CD4-positive, alpha-beta T cell (primary cell): ENCODE results near the gene POLE4. TPM values are rescaled to one million over a fixed set of nuclear protein-coding genes. Genes with fewer than 3 reads are reported as not detected.

ENCODE experiments used
- ATAC-seq: fragments of 200-7000 bp; cut with Tn5 transposase; one replicate; pipeline ENCODE4 v1.10.0; 2022; ENCODE audit warnings: mild to moderate bottlenecking; ENCODE audit not compliant: poor library complexity
- CTCF ChIA-PET: fragments of 350-600 bp; sonication (Branson Sonifier 250); formaldehyde crosslinking; loops from one replicate; lab custom pipeline; 2021; ENCODE audit warnings: antibody characterized with exemption, inconsistent platforms; lab: Charles Lee
- POLR2A ChIA-PET: fragments of 350-600 bp; sonication (Branson Sonifier 250); formaldehyde crosslinking; loops from one replicate; lab custom pipeline; 2021; ENCODE audit warnings: antibody characterized with exemption, inconsistent platforms; lab: Charles Lee
- DNase-seq, 14 experiments: peaks; one replicate each; pipeline ENCODE4 v3.0.0-alpha.2; 2013 to 2020; ENCODE audit warnings: mixed read lengths in 2 of 14
- H3K27ac ChIP-seq, 2 donors: one replicate each; pipeline versions ENCODE4 v1.5.1 to v1.7.0; 2013; ENCODE audit warnings: low read length in 2 of 2, low read depth in 1 of 2, mild to moderate bottlenecking in 1 of 2
- H3K27me3 ChIP-seq, 2 experiments: 1 replicate in 1 of 2; 2 replicates in 1 of 2; pipeline versions ENCODE4 v1.6.1 to v1.7.0; 2013; ENCODE audit warnings: low read length in 2 of 2, control low read depth in 1 of 2, mild to moderate bottlenecking in 1 of 2, moderate library complexity in 1 of 2; ENCODE audit not compliant: insufficient read depth in 2 of 2, control insufficient read depth in 1 of 2
- H3K36me3 ChIP-seq: one replicate; pipeline ENCODE4 v1.6.1; 2013; ENCODE audit warnings: low read length, control low read depth; ENCODE audit not compliant: insufficient read depth
- H3K4me1 ChIP-seq: one replicate; pipeline ENCODE4 v1.6.1; 2013; ENCODE audit warnings: low read length, control low read depth; ENCODE audit not compliant: insufficient read depth
- H3K4me3 ChIP-seq: one replicate; pipeline ENCODE4 v1.5.1; 2013; ENCODE audit warnings: mild to moderate bottlenecking, low read length, moderate library complexity
- H3K9me3 ChIP-seq, 2 experiments: 1 replicate in 1 of 2; 2 replicates in 1 of 2; pipeline versions ENCODE4 v1.6.1 to v1.7.0; 2013; ENCODE audit warnings: low read length in 2 of 2, mild to moderate bottlenecking in 2 of 2, control low read depth in 1 of 2, moderate library complexity in 1 of 2; ENCODE audit not compliant: control insufficient read depth in 1 of 2, insufficient read depth in 1 of 2
- H3K27ac Mint-ChIP-seq: one replicate; pipeline ENCODE4 v1.8.0; 2020; ENCODE audit warnings: mixed read lengths
- H3K27me3 Mint-ChIP-seq: one replicate; pipeline ENCODE4 v1.8.0; 2021; ENCODE audit warnings: mixed read lengths
- H3K36me3 Mint-ChIP-seq: one replicate; pipeline ENCODE4 v1.8.0; 2021; ENCODE audit warnings: low read depth, mixed read lengths
- H3K4me1 Mint-ChIP-seq: one replicate; pipeline ENCODE4 v1.8.0; 2021; ENCODE audit warnings: low read depth, mixed read lengths
- H3K4me3 Mint-ChIP-seq: one replicate; pipeline ENCODE4 v1.8.0; 2020; ENCODE audit warnings: mild to moderate bottlenecking, mixed read lengths
- H3K9me3 Mint-ChIP-seq: one replicate; pipeline ENCODE4 v1.8.0; 2020; ENCODE audit warnings: mixed read lengths
- CTCF ChIP-seq: fragments of 200-600 bp; IDR thresholded peaks from one replicate; pipeline ENCODE4 v1.8.0; 2022; ENCODE audit warnings: antibody characterized with exemption, mild to moderate bottlenecking
- intact Hi-C, 2 experiments: fragments of 100-400 bp; cut with DNase I in 1 of 2; cut with micrococcal nuclease in 1 of 2; formaldehyde crosslinking; loops; one replicate each; pipeline versions ENCODE4 v1.15.1 to v1.9.0; 2023 to 2025; cut with DNase I, micrococcal nuclease
- total RNA-seq, 174 experiments: library from RNA in 2 of 174; stranded (reverse) in 2 of 174; gene quantifications; one replicate each; pipeline ENCODE4 v1.2.3 and lab custom pipeline; 2021 to 2026

POLE4 gene
- total RNA-seq, 2 experiments from 2014 or later: 34.9 to 38.4 TPM

- Mint-ChIP-seq H3K36me3 (peaks cover 16% of the 10 kb centered on the region), H3K27ac (no peak overlapping the region), H3K27me3 (no peaks in the 10 kb centered on the region), H3K4me3 (no peak overlapping the region), H3K4me1 (no peaks in the 10 kb centered on the region), H3K9me3 (no peaks in the 10 kb centered on the region)
- Histone ChIP-seq H3K4me1 (no peaks in the 10 kb centered on the region), H3K36me3 (no peaks in the 10 kb centered on the region), H3K4me3 (no peak overlapping the region), H3K9me3 (no peaks in the 10 kb centered on the region), H3K27ac (no peak overlapping the region), H3K27me3 (peaks cover 0 to 5% of the 10 kb centered on the region in 2 experiments)
- intact Hi-C loops: no loop called here
- DNase-seq: no peak
- no peak for ATAC-seq
- CTCF ChIA-PET: interaction anchor here (0.7 kb wide), 1 partner anchor 539 kb away, joined by 4 read pairs; no protein-coding TSS in a partner anchor
- no peak for TF ChIP-seq CTCF
- POLR2A ChIA-PET: no interaction called here
Observed at GRCh38 chr2:74944987-74945787, 13.3 kb upstream of the POLE4 start.

- Histone ChIP-seq H3K4me1 (no peaks in the 10 kb centered on the region), H3K4me3 (no peak overlapping the region), H3K27me3 (peaks cover 0 to 5% of the 10 kb centered on the region in 2 experiments), H3K9me3 (no peaks in the 10 kb centered on the region), H3K27ac (no peak overlapping the region), H3K36me3 (no peaks in the 10 kb centered on the region)
- ChIA-PET POLR2A (no interaction called here), CTCF (interaction anchor here (0.7 kb wide), 1 partner anchor 540 kb away, joined by 4 read pairs; no protein-coding TSS in a partner anchor)
- Mint-ChIP-seq H3K27me3 (no peaks in the 10 kb centered on the region), H3K27ac (no peak overlapping the region), H3K36me3 (peaks cover 20% of the 10 kb centered on the region), H3K4me1 (no peaks in the 10 kb centered on the region), H3K4me3 (no peak overlapping the region), H3K9me3 (peaks cover 2% of the 10 kb centered on the region)
- no peak for ATAC-seq
- TF ChIP-seq CTCF: no peak
- DNase-seq: no peak
- intact Hi-C loops: no loop called here
Observed at GRCh38 chr2:74945788-74946331, 12.6 kb upstream of the POLE4 start.

- Histone ChIP-seq H3K27ac (no peak overlapping the region), H3K27me3 (peaks cover 0 to 5% of the 10 kb centered on the region in 2 experiments), H3K36me3 (no peaks in the 10 kb centered on the region), H3K9me3 (peaks cover 0 to 2% of the 10 kb centered on the region in 2 experiments), H3K4me3 (no peak overlapping the region), H3K4me1 (no peaks in the 10 kb centered on the region)
- intact Hi-C loops: no loop called here
- Mint-ChIP-seq H3K27ac (no peak overlapping the region), H3K27me3 (no peaks in the 10 kb centered on the region), H3K9me3 (peaks cover 2% of the 10 kb centered on the region), H3K36me3 (peaks cover 37% of the 10 kb centered on the region), H3K4me1 (no peaks in the 10 kb centered on the region), H3K4me3 (no peak overlapping the region)
- ChIA-PET POLR2A (no interaction called here), CTCF (no interaction called here)
- no peak for DNase-seq
- no peak for ATAC-seq
- TF ChIP-seq CTCF: no peak
Observed at GRCh38 chr2:74947703-74948102, 10.7 kb upstream of the POLE4 start.
